Medulla oblongata (tissue), 1 donor: ENCODE results near the gene RPS6KA2.
"Not testable (repeated sequence)": the region's sequence is repeated elsewhere in the genome, so short reads cannot be mapped to it uniquely, and the experiment has no call there.

Source experiments
- DNase-seq: peaks from one replicate; pipeline ENCODE4 v3.0.0-alpha.2; 2015; ENCODE audit errors: extremely low spot score

Gene RPS6KA2

DNA sequence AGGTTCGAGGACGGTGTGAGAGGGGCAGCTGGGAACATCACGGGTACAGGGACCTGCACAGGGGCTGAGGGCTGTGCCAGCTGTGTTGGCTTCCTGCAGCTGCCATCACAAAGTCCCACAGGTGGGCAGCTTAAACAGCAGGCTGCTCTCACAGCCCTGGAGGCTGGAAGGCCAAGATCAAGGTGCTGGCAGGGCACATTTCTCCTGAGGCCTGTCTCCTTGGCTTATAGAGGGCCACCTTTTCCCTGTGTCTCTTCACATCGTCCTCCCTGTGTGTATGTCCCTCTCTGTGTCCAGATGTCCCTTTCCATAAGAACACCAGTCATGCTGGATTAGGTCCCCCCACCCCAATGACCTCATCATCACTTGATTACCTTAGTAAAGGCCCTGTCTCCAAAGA lies 229.2 kb downstream of the RPS6KA2 start:
- no peak for DNase-seq

DNA sequence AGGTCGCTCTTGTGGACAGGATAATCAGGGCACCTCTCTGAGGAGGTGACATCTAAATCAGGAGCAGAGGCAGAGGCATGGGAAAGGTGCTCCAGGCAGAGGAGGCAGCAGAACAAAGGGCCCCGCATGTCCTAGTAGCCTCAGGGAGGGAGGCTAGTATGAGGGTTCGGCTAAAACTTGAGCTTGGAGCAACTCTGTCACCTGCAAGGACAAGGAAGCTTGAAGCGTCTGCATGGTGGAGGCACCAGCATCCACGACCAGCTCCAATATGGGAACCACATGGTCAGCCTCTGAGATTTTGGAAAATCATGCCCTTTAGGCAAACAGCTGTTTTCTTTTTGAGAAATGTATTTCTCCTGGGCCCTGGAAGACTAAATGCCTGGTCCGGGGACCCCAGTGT lies 231.3 kb downstream of the RPS6KA2 start:
- no peak for DNase-seq

DNA sequence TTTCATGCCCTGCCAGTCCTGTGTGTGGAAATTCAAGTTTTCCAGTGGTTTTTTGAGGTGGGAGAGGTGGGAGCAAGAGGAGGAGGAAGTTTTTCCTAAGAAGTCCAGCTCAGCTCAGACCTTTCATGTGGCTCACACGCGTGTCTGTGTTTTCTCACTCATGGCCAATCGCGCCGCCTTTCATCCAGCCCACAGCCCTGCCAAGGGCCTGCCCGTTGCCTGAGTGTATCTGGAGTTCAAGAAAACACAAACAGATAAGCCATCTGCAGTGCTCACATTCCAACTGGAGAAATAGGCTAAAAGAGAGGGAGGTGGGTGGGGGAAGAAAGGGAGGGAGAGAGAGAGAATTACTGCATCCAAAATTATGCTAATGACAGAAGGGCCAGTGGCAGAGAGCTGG lies 231.7 kb downstream of the RPS6KA2 start:
- DNase-seq = no peak

DNA sequence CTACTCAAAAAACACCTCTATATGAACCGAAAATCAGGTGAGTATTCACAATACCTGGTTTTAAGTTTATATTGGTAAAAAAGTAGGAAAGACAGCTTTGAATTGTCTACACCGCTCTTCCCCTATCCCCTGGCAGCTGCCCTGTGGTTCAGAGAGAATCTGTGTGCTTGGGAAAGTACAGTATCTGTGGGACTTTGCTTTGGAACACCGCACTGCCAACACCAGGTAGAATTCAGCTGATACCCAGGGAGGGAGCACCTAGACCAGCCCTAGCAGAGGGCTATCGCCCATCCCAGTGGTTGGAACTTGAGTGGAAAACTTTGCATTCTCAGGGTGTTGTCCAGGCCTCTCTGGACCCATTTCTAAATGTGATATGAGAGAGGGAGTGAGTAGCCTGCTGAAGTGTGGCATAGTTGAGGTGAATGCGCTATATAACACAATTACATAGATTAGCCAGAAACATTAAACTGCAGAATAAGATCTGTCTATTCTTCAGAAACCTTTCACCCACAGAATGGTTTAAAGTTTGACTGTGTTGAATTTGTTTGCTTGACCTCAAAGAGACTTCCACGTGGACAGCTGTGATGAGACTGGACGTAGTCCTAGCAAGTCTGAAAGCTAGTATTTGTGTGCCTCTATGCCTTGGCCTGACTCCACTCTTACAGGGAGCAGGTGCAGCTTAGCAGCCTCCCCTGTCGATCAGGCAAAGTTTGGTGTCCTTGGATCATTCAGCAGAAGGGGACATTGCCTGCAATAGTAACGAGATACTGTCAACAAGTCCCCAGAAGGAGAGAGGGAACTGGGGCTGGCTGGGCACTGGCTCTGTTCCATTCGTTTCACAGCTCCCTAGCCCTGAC lies 232.8 kb downstream of the RPS6KA2 start:
- DNase-seq = no peak

DNA sequence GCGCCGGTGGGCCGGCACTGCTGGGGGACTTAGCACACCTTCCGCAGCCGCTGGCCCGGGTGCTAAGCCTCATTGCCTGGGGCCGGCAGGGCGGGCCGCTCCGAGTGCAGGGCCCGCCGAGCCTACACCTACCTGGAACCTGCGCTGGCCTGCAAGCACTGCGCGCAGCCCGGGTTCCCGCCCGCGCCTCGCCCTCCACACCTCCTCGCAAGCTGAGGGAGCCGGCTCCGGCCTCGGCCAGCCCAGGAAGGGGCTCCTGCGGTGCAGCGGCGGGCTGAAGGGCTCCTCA lies 233.6 kb downstream of the RPS6KA2 start:
- DNase-seq = no peak

DNA sequence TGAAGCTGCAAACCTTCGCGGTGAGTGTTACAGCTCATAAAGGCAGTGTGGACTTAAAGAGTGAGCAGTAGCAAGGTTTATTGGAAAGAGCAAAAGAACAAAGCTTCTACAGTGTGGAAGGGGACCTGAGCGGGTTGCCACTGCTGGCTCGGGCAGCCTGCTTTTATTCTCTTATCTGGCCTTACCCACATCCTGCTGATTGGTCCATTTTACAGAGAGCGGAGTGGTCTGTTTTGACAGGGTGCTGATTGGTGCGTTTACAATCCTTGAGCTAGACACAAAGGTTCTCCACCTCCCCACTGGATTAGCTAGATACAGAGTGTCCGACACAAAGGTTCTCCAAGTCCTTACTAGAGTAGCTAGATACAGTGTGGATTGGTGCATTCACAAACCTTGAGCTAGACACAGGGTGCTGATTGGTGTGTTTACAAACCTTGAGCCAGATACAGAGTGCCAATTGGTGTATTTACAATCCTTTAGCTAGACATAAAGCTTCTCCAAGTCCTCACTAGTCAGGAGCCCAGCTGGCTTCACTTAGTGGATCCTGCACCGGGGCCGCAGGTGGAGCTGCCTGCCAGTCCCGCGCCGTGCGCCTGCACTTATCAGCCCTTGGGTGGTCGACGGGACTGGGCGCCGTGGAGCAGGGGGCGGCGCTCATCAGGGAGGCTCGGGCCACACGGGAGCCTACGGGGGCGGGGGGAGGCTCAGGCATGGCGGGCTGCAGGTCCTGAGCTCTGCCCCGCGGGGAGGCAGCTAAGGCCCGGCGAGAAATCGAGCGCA lies 234.1 kb downstream of the RPS6KA2 start:
- DNase-seq = not testable (repeated sequence)

DNA sequence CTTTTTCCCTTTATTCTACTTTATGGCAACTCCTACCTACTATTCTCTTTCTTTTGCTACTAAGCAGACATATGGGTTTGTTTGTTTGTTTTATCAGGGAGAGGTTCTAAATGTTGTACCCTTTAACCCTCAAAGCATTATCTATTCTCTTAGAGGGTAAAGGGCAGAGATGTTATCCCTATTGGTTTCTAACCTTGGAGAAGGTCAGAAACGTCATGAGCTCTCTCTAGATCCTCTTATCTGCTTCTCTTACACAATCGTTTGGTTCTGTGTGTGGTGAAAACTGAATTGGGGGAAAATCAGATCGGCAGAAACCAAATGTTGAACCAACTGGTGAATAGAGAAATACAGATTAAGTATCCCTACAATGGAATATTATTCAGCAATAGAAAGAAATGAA lies 237.9 kb downstream of the RPS6KA2 start:
- DNase-seq = no peak

DNA sequence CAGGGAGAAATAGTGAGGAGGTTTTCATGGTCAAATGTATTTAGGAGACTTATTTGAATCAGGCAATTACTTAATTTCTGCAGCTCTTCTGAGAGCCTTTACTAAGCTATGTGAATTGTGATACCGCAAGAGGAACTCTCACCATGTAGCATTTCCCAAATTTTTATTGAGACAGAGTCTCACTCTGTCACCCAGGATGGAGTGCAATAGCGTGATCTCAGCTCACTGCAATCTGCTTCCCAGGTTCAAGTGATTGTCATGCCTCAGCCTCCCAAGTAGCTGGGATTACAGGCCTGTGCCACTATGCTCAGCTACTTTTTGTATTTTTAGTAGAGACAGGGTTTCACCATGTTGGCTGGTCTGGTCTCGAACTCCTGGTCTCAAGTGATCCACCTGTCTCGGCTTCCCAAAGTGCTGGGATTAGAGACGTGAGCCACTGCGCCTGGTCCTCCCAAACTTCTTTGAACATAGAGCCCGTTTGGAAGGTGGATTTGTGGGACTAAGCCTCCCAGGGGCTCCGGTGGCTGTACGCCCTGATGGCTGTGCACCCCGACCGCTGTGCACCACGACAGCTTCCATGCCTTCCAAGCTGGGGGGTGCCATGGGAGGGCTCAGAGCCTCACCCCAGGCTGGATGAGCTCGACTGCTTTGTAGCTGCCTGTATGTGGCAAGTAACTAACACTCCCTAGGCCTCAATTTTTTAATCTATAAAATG lies 238.6 kb downstream of the RPS6KA2 start:
- DNase-seq = no peak

DNA sequence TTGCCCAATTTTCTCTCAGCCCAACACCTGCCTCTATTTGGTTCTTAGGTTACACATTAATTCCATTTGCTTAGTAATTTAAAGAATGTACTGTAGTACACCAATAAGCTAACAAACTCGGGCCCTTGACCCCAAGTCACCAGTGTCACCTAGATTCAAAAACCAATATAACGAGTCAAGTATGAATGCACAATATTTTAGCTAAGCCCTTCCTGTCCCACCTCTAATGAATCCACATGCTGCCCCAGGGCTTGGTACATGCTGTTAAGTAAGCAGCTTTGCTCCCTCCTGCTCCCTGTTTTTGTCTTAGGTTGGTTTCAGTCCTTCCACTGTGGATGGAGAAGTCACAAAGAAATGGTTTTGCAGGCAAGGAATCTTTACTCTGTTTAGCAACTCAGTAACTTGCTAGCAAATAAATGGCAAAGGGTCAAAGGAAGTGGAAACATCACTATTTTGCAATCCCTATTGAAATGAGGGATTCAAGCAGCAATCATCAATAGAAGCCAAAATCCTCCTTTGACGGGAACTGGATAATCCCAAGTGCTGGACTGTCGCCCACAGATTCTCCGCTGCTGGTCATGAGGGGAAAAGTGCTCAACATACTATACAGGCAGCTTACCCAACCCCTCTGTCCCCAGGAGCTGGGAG lies 239.3 kb downstream of the RPS6KA2 start:
- DNase-seq = no peak

DNA sequence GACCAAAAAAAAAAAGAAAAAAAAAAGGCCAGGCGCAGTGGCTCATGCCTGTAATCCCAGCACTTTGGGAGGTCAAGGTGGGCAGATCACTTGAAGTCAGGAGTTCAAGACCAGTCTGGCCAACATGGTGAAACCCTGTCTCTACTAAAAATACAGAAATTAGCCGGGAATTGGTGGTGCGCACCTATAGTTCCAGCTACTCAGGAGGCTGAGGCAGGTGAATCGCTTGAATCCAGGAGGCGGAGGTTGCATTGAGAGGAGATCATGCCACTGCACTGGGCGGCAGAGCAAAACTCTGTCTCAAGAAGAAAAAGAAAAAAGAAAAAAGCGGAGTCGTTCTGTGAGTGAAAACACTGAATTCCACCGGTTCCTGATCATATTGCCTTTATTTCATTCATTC lies 240.0 kb downstream of the RPS6KA2 start:
- not testable (repeated sequence) for DNase-seq

DNA sequence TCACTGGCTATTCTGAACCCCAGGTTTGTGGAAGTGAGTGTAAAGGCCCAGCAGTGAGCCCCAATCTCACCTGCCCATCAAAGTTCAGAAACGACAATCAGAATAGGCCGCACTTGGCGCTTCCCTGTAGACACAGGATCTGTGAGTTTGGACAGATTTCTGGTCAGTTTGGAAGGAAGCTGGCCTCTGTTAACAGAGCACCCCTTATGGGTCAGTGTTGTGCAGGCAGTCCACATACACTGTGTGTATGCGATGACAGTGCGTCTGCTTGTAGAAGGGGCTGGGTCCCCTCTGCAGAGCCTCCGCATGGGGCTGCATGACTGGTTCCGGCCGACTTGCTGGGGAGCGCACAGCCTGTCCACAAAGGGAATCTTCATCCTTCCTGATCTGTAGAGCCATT lies 240.9 kb downstream of the RPS6KA2 start:
- DNase-seq = no peak

DNA sequence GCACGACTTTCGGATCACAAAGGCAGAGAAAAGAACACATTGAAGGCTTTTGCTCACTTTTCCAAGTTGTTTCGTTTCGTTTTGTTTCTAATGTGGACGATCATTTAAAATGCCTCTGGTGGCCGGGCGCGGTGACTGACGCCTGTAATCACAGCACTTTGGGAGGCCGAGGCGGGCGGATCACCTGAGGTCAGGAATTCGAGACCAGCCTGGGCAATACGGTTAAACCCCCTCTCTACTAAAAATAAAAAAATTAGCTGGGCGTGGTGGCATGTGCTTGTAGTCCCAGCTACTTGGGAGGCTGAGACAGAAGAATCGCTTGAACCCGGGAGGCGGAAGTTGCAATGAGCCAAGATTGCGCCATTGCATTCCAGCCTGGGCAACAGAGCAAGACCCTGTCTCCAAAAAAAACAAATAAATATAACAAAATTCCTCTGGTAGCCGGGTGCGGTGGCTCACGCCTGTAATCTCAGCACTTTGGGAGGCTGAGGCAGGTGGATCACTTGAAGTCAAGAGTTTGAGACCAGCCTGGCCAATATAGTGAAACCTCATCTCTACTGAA lies 243.2 kb downstream of the RPS6KA2 start:
- DNase-seq = not testable (repeated sequence)

DNA sequence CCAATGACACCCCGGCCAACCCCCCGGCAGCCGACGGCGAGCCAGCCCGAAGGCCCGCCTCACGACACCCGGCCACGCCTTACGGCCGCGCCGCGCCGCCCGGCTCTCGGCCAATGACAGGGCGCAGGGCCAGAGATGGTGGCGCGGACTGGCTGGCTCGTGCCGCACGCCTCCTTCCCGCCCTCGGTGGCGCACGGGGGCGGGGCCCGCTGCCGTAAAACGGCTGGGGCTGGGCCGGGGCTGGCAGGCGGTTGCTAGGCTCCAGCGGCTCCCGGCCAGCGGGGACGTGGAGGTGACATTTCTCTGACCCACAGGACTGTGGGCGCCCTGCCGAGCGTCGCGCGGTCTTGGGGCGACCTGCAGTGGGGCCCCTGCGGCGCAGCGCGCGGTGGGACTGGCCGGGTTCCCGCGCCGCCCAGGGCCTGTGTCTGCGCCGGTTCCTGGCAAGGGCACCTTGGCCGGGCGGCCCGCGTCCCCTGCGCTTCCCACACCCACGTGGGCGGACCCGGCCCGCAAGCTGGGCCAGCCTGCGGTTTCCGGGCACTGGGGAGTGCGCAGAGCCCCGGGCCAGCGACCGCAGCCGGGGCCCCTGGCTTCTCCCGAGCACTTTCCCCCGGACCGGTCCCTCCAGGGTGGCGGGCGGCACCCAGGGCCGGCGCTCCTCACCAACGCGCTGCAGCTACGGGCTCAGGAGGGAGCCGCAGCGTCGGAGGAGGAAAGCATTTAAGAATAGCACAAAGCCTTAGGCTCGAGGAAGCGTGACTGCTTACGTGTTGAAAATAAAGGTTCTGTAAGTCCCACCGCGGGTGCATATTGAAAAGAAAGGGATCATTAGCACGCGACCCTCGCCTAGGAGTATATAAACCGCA lies 243.9 kb downstream of the RPS6KA2 start, which contains the start of gene MPC1:
MPC1 (minus strand) TSS at position 8 of the 869 bp plus-strand sequence. CDS start 64 bp downstream, outside the sequence.
- peak; percentile 96 for DNase-seq

DNA sequence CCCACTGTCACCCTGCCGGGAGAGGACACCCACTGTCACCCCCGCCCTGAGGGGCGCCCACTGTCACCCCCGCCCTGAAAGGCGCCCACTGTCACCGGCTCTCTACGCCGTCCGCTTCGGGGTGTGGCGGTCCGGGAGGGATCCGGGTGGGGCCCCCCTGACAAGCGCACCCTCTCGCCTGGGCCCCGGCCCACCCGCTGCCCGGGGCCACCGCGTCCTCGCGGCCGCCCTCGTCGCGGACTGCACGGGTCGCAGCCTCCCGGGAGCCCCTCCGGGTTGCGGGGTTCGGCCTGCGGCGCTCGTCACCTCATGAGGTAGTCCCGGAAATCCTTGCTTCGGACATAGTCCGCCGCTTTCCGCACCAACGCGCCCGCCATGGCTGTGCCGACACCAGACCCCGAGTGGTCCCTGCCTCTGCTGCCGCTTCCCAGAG lies 244.5 kb downstream of the RPS6KA2 start:
- DNase-seq = no peak

DNA sequence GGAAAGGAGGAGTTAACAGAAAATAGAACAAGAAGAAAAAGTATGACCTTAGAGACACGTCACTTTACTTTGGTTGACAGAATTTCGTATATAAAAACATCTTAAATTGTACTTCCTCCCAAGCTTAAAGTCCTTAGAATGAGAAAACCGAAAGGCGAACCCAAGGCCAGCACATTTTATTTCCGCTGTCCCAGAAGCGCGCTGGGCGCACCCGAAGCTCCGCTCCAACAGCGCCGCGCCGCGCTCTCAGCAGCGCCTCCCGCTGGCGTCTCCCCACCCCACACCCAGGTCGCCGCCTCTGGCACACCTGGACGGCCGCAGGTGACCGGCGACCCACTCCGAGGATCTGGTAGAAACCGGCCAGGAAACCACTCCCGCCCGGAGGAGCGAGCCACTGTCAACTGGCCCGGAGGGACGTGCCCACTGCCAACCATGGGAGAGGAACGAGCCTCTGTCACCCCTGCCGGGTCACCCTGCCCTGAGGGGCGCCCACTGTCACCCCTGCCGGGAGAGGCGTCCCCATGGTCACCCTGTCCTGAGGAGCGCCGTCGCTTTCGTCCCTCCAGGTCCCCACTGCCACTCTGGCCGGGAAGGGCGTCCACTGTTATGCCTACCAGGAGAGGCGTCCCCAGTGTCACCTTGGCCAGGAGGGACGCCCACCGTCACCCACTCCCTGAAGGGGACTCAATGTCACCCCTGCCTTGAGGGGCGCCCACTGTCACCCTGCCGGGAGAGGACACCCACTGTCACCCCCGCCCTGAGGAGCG lies 245.1 kb downstream of the RPS6KA2 start:
- peak; percentile 78 for DNase-seq

DNA sequence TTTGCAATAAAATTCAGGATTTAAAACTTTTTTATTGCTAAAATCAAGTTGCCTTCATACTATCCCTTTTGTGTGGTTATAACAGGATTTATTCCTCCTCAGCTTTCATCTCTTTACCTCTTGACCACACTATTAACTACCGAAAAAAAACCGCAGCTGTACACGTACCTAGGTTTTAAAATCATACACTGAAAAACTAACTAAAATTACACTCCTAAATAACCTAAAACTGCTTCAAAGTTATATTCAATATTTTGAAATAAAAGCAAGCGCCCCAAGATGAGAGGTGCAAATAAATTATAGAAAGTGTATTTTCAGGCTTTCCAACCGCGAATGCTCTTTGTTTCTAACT lies 245.7 kb downstream of the RPS6KA2 start:
- DNase-seq = no peak

DNA sequence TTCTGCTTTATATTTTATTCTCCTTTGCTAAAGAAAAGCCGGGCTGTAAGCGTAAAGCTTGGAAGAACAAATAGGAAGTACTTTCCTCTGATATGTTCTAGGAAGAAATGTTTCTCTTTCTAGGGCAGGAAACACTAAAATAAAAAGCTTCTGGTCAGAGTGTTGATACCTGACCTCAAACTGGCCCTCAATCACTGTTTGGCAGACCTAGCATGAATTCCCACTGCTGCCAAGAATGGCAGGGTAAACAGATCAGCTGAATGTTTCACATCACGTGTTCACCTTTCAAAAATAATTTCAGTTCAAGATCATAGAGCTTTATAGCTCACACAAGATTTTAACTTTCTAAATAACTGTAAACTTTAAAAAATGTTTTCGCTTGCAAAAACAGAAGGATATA lies 247.3 kb downstream of the RPS6KA2 start:
- DNase-seq = no peak

DNA sequence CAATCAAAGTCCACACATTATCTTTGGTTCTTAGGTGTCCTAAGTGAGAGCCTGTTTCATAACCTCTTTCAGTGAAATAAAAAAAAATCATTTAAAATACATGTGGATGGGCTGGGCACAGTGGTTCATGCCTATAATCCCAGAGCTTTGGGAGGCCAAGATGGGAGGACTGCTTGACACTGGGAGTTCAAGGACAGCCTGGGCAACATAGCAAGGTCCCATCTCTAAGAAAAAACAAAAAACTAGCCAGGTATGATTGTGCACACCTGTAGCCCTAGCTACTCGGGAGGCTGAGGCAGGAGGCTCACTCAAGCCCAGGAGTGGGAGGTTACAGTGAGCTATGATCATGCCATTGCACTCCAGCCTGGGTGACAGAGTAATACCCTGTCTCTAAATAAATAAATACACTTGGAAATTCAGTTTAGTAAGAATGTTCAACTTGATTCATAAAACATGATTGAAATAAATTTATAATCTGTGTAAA lies 247.9 kb downstream of the RPS6KA2 start:
- DNase-seq = no peak

DNA sequence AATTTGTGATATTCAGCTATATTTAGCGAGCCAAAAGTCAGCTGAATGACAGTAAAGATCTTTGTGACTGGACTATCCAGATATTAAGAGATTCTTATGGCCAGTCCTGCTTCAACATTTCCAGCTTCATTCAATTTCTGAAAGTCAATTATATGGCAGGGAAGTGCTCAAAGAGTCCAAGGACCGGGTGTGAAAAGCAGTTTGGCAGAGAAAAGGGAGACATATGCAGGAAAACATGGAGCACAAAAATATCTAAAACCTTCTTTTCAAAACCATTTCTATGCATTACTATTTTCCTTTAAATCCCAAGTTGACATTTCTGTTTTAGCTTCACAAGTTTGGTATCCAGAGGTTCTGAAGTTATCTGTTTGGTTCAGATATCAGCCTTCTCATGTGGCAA lies 249.3 kb downstream of the RPS6KA2 start:
- DNase-seq = no peak

DNA sequence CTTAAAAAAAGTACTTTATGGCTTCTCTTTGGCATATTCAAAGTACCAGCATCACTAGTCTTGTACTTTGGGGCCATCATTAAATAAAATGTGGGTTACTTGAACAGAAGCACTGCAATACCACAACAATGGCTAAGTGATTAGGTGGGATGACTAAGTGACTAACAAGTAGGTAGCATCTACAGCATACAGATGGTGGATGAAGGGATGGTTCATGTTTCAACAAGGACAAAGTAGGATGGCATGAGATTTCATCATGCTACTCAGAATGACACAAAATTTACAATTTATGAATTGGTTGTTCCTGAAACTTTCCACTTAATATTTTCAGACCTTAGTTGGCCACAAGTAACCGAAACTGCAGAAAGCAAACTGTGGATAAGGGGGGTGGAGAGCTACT lies 252.0 kb downstream of the RPS6KA2 start:
- DNase-seq = no peak
